ENCODE measurements around the gene RPS15A. TPM values are rescaled to one million over a fixed set of nuclear protein-coding genes. Genes with fewer than 3 reads are reported as not detected.
"Not testable (repeated sequence)": the region's sequence is repeated elsewhere in the genome, so short reads cannot be mapped to it uniquely, and the experiment has no call there.

Gene RPS15A
- total RNA-seq, 1 donor from 2014 or later = 1,857 TPM

DNA sequence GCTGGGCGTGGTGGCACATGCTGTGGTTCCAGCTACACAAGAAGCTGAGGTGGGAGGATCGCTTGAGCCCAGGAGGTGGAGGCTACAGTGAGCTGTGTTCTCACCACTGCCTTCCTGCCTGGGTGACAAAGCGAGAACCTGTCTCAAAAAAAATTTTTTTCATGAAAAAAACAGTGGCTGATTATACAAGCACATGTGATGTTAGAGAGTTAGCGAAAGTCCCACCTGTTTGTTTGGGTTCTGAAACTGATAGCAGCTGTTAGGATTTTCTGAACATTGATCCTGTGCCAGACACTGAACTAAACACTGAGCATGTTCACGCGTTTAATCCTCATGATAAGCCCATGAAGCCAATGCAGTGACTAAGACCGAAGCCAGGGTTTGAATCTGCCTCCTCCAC lies 22.9 kb downstream of the RPS15A start:
- H3K27ac Mint-ChIP-seq; H3K27me3 Mint-ChIP-seq (ENCODE audit: insufficient read depth); H3K9me3 Mint-ChIP-seq; H3K4me3 Mint-ChIP-seq; H3K36me3 Mint-ChIP-seq (ENCODE audit: low read depth); intact Hi-C loops (cut with micrococcal nuclease): not testable (repeated sequence)
- H3K4me1 Mint-ChIP-seq (ENCODE audit: low read depth) = peaks cover 21% of the 10 kb centered on the region
- DNase-seq (ENCODE audit: low spot score) = peak; percentile 44

DNA sequence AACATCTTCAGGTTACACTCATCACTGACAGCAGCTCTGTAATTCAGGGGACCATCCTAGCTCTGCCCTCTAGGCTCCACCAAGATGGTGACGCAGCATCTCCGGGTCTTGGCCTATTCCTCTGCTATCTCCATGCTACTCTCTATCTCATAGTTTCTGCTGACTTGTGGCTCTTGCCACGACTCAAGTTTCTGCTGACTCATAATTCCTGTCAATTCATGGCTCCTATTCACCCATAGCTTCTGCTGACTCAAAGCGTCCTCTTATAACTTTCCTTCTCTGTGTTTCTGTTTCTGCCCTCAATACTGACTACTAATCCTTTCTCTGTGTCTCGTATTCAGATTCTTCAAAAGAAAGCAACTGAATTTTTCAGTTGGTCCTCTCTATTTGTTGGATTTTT lies 27.4 kb downstream of the RPS15A start:
- H3K9me3 Mint-ChIP-seq; H3K4me3 Mint-ChIP-seq; H3K27ac Mint-ChIP-seq; H3K36me3 Mint-ChIP-seq (ENCODE audit: low read depth); DNase-seq (ENCODE audit: low spot score); H3K27me3 Mint-ChIP-seq (ENCODE audit: insufficient read depth); intact Hi-C loops (cut with micrococcal nuclease): not testable (repeated sequence)
- H3K4me1 Mint-ChIP-seq (ENCODE audit: low read depth) = peaks cover 21% of the 10 kb centered on the region

DNA sequence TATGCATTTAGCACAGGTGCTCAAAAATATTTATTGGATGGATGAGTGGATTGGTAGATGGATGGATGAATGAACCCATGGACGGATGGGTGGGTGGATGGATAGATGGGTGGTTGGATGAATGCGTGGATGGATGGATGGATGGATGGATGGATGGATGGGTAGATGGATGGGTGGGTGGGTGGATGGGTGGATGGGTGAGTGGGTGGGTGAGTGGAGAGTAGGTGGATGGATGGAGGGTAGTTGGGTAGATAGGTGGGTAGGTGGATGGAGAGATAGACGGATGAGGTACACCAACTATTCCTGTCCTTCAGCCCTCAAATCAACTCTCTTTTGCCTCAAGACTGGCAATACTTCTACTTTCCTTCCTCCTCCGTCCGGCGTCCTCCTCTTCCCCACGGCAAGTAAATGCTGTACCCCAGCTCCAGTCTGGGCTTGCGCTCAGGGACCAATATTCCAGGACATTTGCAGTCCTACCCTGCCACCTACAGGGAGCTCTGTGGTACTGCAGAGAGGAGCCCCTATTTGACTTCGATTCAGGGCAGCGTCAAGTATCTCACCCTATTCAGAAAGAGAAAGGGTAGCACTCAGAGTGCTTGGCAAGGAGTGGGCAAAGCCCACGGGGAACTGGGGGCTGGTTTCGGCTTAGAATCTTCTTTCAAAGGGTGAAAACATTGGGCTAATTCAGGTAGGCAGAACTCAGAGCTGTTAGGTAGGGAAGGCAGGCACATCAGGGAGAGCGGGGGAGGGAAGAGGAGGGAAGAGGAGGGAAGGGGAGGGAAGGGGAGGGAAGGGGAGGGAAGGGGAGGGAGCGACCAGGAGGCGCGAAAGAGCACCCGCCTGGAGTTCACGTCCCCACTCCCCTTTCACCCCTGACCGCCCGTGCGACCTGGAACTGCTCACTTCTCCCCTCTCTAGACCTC lies 30.3 kb downstream of the RPS15A start:
- peak; percentile 57 for DNase-seq (ENCODE audit: low spot score)
- intact Hi-C loops (cut with micrococcal nuclease) = not testable (repeated sequence)

DNA sequence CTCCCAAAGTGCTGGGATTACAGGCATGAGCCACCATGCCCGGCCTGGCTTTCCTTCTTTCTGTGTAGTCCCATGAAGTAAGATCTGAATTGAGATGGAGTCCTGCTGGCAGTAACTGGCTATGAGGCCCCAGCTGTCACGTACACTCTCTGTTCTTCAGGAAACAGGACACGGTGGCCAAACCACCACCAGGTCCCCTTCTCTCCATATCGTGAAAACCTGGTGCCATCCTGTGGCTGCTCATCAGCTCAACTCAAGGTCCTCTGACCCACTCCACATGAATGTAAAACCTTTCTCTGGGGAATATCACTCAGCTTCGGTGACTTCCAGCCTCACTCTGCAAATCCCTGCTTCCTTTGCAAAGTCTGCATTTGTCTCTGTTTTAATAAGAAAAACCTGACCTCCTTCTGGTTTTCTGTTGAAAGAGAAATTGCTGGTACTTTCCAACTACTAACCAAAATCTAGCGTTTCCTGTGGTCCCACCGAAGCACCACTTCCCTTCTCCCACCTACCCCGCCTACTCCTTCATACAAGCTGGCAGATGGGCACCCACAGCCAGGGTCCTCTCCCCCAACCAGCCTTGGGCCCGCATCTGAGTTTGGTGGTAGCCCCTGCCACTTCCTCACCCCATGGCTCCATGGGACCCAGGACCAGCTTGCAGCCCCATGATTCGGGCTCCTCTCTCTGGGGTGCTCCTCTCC lies 32.0 kb downstream of the RPS15A start:
- peak overlapping the region; percentile 76 for H3K27ac Mint-ChIP-seq

More for the DNA sequence above, 30.3 kb downstream of the RPS15A start:
- H3K27me3 Mint-ChIP-seq (ENCODE audit: insufficient read depth); H3K36me3 Mint-ChIP-seq (ENCODE audit: low read depth); H3K9me3 Mint-ChIP-seq; H3K27ac Mint-ChIP-seq; H3K4me3 Mint-ChIP-seq: not testable (repeated sequence)
- peaks cover 26% of the 10 kb centered on the region for H3K4me1 Mint-ChIP-seq (ENCODE audit: low read depth)

DNA sequence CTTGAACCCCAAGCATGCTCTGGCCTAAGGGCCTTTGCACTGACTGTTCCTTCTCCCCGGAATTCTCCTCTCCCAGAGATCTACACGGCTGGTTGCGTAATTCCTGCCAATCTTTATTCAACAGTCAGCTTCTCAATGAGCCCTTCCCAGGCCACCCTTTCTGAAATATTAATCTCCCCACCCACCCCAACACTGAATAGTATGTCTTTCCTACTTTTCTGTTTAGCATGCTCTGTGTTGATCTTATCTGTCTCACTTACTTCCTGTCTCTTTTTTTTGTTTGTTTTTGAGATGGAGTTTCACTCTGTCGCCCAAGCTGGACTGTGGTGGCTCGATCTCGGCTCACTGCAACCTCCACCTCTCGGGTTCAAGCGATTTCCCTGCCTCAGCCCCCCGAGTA lies 33.5 kb downstream of the RPS15A start:
- peak overlapping the region; percentile 49 for H3K4me3 Mint-ChIP-seq
- H3K27ac Mint-ChIP-seq = peak overlapping the region; percentile 67
- H3K36me3 Mint-ChIP-seq (ENCODE audit: low read depth); intact Hi-C loops (cut with micrococcal nuclease); H3K9me3 Mint-ChIP-seq; H3K27me3 Mint-ChIP-seq (ENCODE audit: insufficient read depth); DNase-seq (ENCODE audit: low spot score): not testable (repeated sequence)
- H3K4me1 Mint-ChIP-seq (ENCODE audit: low read depth) = peaks cover 26% of the 10 kb centered on the region

More for the DNA sequence above, 32.0 kb downstream of the RPS15A start:
- intact Hi-C loops (cut with micrococcal nuclease); H3K4me3 Mint-ChIP-seq; H3K27me3 Mint-ChIP-seq (ENCODE audit: insufficient read depth); DNase-seq (ENCODE audit: low spot score); H3K9me3 Mint-ChIP-seq; H3K36me3 Mint-ChIP-seq (ENCODE audit: low read depth): not testable (repeated sequence)
- peaks cover 26% of the 10 kb centered on the region for H3K4me1 Mint-ChIP-seq (ENCODE audit: low read depth)

DNA sequence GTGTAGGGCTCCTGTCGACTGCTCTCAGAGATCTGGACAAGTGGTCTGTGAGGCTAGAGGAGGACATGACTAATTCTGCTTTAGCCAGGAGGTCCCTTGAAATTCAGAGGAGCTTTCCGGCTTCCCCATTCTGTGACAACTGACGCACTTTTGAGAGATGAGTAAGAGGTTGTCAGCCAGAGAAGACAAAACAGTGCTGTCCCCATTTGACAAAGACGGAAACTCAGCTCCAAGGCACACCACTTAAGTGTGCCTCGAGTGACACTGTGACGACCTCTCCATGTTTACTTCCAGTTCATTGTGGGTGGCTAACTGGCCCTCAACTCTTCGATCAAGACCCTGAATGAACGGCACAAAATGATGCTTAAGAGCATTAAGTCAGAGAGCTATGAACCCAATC lies 47.3 kb downstream of the RPS15A start:
- H3K9me3 Mint-ChIP-seq; H3K27ac Mint-ChIP-seq; H3K4me3 Mint-ChIP-seq; intact Hi-C loops (cut with micrococcal nuclease); H3K27me3 Mint-ChIP-seq (ENCODE audit: insufficient read depth); DNase-seq (ENCODE audit: low spot score); H3K4me1 Mint-ChIP-seq (ENCODE audit: low read depth); H3K36me3 Mint-ChIP-seq (ENCODE audit: low read depth): not testable (repeated sequence)

DNA sequence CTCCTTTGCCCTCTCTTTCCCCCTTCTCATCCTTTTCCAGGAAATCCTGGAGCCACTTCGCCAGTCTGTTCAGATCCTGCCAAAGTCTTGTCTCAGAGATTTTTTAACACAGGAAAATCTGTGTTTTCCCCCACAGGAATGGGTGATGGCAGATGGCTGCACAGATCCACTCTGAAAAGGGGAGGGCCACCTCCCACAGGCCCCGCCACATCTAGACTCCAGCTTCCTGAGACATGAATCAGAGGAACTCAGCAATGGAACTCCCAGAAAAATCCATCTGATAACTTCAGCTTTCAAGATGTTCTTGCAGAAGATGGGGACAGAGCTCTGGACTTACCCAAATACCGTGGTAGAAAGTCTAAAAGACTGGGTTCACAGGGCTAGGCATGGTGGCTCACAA lies 50.1 kb downstream of the RPS15A start:
- DNase-seq (ENCODE audit: low spot score); intact Hi-C loops (cut with micrococcal nuclease): not testable (repeated sequence)

DNA sequence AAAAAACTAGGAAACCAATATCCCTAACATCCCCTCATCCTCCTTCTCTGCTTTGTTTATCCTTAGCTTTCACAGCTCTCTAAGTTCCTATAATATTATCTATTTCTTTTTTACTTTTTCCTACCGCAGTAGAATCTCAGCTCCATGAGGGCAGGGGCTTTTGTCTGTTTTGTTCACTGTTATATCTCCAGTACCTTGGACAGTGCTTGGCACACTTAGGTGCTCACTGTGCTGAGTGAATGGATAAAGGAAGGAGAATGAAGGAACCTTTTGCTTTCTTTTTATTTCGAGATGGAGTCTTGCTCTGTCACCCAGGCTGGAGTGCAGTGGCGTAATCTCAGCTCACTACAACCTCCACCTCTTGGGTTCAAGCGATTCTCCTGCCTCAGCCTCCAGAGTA lies 51.4 kb downstream of the RPS15A start:
- H3K4me3 Mint-ChIP-seq; H3K36me3 Mint-ChIP-seq (ENCODE audit: low read depth); intact Hi-C loops (cut with micrococcal nuclease); H3K4me1 Mint-ChIP-seq (ENCODE audit: low read depth); H3K27me3 Mint-ChIP-seq (ENCODE audit: insufficient read depth); DNase-seq (ENCODE audit: low spot score); H3K9me3 Mint-ChIP-seq; H3K27ac Mint-ChIP-seq: not testable (repeated sequence)

More for the DNA sequence above, 50.1 kb downstream of the RPS15A start:
- H3K27me3 Mint-ChIP-seq (ENCODE audit: insufficient read depth); H3K4me1 Mint-ChIP-seq (ENCODE audit: low read depth); H3K4me3 Mint-ChIP-seq; H3K27ac Mint-ChIP-seq; H3K36me3 Mint-ChIP-seq (ENCODE audit: low read depth); H3K9me3 Mint-ChIP-seq: not testable (repeated sequence)

DNA sequence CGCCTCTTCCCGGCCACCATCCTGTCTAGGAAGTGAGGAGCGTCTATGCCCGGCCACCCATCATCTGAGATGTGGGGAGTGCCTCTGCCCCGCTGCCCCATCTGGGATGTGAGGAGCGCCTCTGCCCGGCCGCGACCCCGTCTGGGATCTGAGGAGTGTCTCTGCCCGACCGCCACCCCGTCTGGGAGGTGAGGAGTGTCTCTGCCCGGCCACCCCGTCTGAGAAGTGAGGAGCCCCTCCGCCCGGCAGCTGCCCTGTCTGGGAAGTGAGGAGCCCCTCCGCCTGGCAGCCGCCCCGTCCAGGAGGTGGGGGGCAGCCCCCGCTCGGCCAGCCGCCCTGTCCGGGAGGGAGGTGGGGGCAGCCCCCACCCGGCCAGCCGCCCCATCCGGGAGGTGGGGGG lies 55.9 kb downstream of the RPS15A start:
- intact Hi-C loops (cut with micrococcal nuclease); DNase-seq (ENCODE audit: low spot score); H3K36me3 Mint-ChIP-seq (ENCODE audit: low read depth); H3K4me3 Mint-ChIP-seq; H3K27ac Mint-ChIP-seq; H3K27me3 Mint-ChIP-seq (ENCODE audit: insufficient read depth); H3K9me3 Mint-ChIP-seq; H3K4me1 Mint-ChIP-seq (ENCODE audit: low read depth): not testable (repeated sequence)

Other genes with a start within 250 kb of the RPS15A start
- 111 and 121 TPM in 2 replicates for gene NOMO2, start 228.2 kb downstream of the RPS15A start, total RNA-seq
- 105 and 109 TPM in 2 replicates for gene ARL6IP1, start 11.2 kb upstream of the RPS15A start, total RNA-seq
- 139 and 150 TPM in 2 replicates for gene SMG1, start 136.1 kb upstream of the RPS15A start, total RNA-seq
- gene TMC7, start 193.6 kb upstream of the RPS15A start, total RNA-seq = 0.05 TPM in 1 of 2 replicates, not detected in the other